Putamen (tissue), 1 donor: ENCODE results near the gene B3GAT1.
"Not testable (repeated sequence)": the region's sequence is repeated elsewhere in the genome, so short reads cannot be mapped to it uniquely, and the experiment has no call there.

Experiments
- DNase-seq: peaks from one replicate; pipeline ENCODE4 v3.0.0-alpha.2; 2016; ENCODE audit warnings: low spot score

The B3GAT1 gene

GRCh38 chr11:134355136-134355535 is 56.9 kb downstream of the B3GAT1 start:
- DNase-seq = no peak

- DNase-seq = no peak
These were observed 59.9 kb downstream of the B3GAT1 start for GRCh38 chr11:134352111-134352510.

GRCh38 chr11:134350381-134350780 is 61.7 kb downstream of the B3GAT1 start:
- DNase-seq = no peak

- no peak for DNase-seq
These were observed 62.2 kb downstream of the B3GAT1 start for GRCh38 chr11:134349802-134350355.

GRCh38 chr11:134349109-134349801 is 62.8 kb downstream of the B3GAT1 start:
- DNase-seq = no peak

GRCh38 chr11:134347441-134347840 is 64.6 kb downstream of the B3GAT1 start:
- DNase-seq = no peak

- no peak for DNase-seq
These were observed 65.1 kb downstream of the B3GAT1 start for GRCh38 chr11:134346976-134347350.

- DNase-seq = no peak
These were observed 65.7 kb downstream of the B3GAT1 start for GRCh38 chr11:134346101-134346975.

- DNase-seq = no peak
These were observed 66.8 kb downstream of the B3GAT1 start for GRCh38 chr11:134345237-134345550.

GRCh38 chr11:134344497-134345236 is 67.4 kb downstream of the B3GAT1 start:
- DNase-seq = not testable (repeated sequence)

GRCh38 chr11:134343646-134344045 is 68.4 kb downstream of the B3GAT1 start:
- DNase-seq = no peak

GRCh38 chr11:134342572-134343340 is 69.3 kb downstream of the B3GAT1 start:
- DNase-seq = no peak

- no peak for DNase-seq
These were observed 70.1 kb downstream of the B3GAT1 start for GRCh38 chr11:134341805-134342571.

GRCh38 chr11:134340354-134340964 is 71.6 kb downstream of the B3GAT1 start:
- no peak for DNase-seq

- DNase-seq = no peak
These were observed 72.3 kb downstream of the B3GAT1 start for GRCh38 chr11:134339756-134340155.

GRCh38 chr11:134338654-134339053 is 73.4 kb downstream of the B3GAT1 start:
- DNase-seq = no peak

- no peak for DNase-seq
These were observed 74.0 kb downstream of the B3GAT1 start for GRCh38 chr11:134338068-134338467.

GRCh38 chr11:134337051-134337450 is 75.0 kb downstream of the B3GAT1 start:
- no peak for DNase-seq

GRCh38 chr11:134334796-134335571 is 77.1 kb downstream of the B3GAT1 start:
- DNase-seq = no peak

GRCh38 chr11:134333946-134334345 is 78.1 kb downstream of the B3GAT1 start:
- no peak for DNase-seq
